ENCODE measurements around the gene POU6F2. TPM values are rescaled to one million over a fixed set of nuclear protein-coding genes. Genes with fewer than 3 reads are reported as not detected.

The POU6F2 gene
- total and polyA plus RNA-seq, 2 donors (not counting 1 experiment from before 2014, with no cell fraction given): 0.47 TPM; not detected in 1

- WGBS (ENCODE audit: insufficient coverage): no CpG with 5 or more reads among the region's 4 CpGs
- Histone ChIP-seq H3K27ac (ENCODE audit: low read length in 2 of 2) (no peak overlapping the region), H3K4me3 (ENCODE audit: control extremely low read depth in 1 of 5, extremely low read depth in 1 of 5, insufficient read depth in 1 of 5, low read depth in 2 of 5, low read length in 4 of 5) (no peak overlapping the region), H4K20me1 (ENCODE audit: control insufficient read depth, insufficient read depth, low read length, poor library complexity, severe bottlenecking) (no peaks in the 10 kb centered on the region), H3K4me1 (ENCODE audit: control insufficient read depth in 2 of 2, insufficient read depth in 2 of 2, low read length in 2 of 2) (no peaks in the 10 kb centered on the region), H3K27me3 (replicated peaks in 1 of 4; ENCODE audit: control extremely low read depth in 1 of 4, control insufficient read depth in 3 of 4, insufficient read depth in 4 of 4, low read length in 3 of 4) (no peaks in the 10 kb centered on the region), H3K9me3 (ENCODE audit: control extremely low read depth in 1 of 3, control insufficient read depth in 2 of 3, insufficient read depth in 1 of 3, low read length in 2 of 3) (no peaks in the 10 kb centered on the region), H3K9ac (ENCODE audit: low read length) (no peak overlapping the region), H3K79me2 (ENCODE audit: control insufficient read depth, insufficient read depth, low read length) (no peaks in the 10 kb centered on the region), H3K4me2 (replicated peaks; ENCODE audit: low read depth, low read length, poor library complexity, severe bottlenecking) (no peak overlapping the region), H2AFZ (ENCODE audit: insufficient read depth, low read depth, low read length, poor library complexity, severe bottlenecking) (no peak overlapping the region), H3K36me3 (replicated peaks in 1 of 2; ENCODE audit: control extremely low read depth in 1 of 2, control insufficient read depth in 1 of 2, extremely low read depth in 1 of 2, insufficient read depth in 2 of 2, low read length in 1 of 2) (no peaks in the 10 kb centered on the region)
- H3K4me1 Mint-ChIP-seq: no peaks in the 10 kb centered on the region
- intact Hi-C loops (cut with micrococcal nuclease): no loop called here
- no peak overlapping the region for H3K4me3 Mint-ChIP-seq
- H3K27me3 Mint-ChIP-seq: no peaks in the 10 kb centered on the region
- ChIA-PET CTCF (no interaction called here), POLR2A (no interaction called here)
- no peaks in the 10 kb centered on the region for H3K9me3 Mint-ChIP-seq (ENCODE audit: insufficient read depth)
- ATAC-seq (ENCODE audit: low read depth) (no peak), DNase-seq (no peak)
- H3K27ac Mint-ChIP-seq: no peak overlapping the region
- TF ChIP-seq CTCF (IDR thresholded peaks at IDR 0.05): no peak
- TF ChIP-seq EZH2 (IDR thresholded peaks at IDR 0.05; ENCODE audit: borderline replicate concordance, insufficient read depth, low read depth, low read length, poor library complexity, severe bottlenecking): no peak
Observed at GRCh38 chr7:39219869-39220268, 242.2 kb downstream of the POU6F2 start.

- H3K9me3 Mint-ChIP-seq (ENCODE audit: insufficient read depth): no peaks in the 10 kb centered on the region
- no peaks in the 10 kb centered on the region for H3K79me2 ChIP-seq (ENCODE audit: control insufficient read depth, insufficient read depth, low read length)
Observed at GRCh38 chr7:39221901-39222300, 244.2 kb downstream of the POU6F2 start.

More at GRCh38 chr7:39221901-39222300, 244.2 kb downstream of the POU6F2 start:
- Histone ChIP-seq H3K27ac (ENCODE audit: low read length in 2 of 2) (no peak overlapping the region), H2AFZ (ENCODE audit: insufficient read depth, low read depth, low read length, poor library complexity, severe bottlenecking) (no peak overlapping the region), H3K36me3 (replicated peaks in 1 of 2; ENCODE audit: control extremely low read depth in 1 of 2, control insufficient read depth in 1 of 2, extremely low read depth in 1 of 2, insufficient read depth in 2 of 2, low read length in 1 of 2) (no peaks in the 10 kb centered on the region), H3K4me3 (ENCODE audit: control extremely low read depth in 1 of 5, extremely low read depth in 1 of 5, insufficient read depth in 1 of 5, low read depth in 2 of 5, low read length in 4 of 5) (no peak overlapping the region), H3K9me3 (ENCODE audit: control extremely low read depth in 1 of 3, control insufficient read depth in 2 of 3, insufficient read depth in 1 of 3, low read length in 2 of 3) (no peaks in the 10 kb centered on the region), H3K9ac (ENCODE audit: low read length) (no peak overlapping the region), H4K20me1 (ENCODE audit: control insufficient read depth, insufficient read depth, low read length, poor library complexity, severe bottlenecking) (no peaks in the 10 kb centered on the region), H3K4me1 (ENCODE audit: control insufficient read depth in 2 of 2, insufficient read depth in 2 of 2, low read length in 2 of 2) (no peaks in the 10 kb centered on the region), H3K4me2 (replicated peaks; ENCODE audit: low read depth, low read length, poor library complexity, severe bottlenecking) (no peak overlapping the region), H3K27me3 (replicated peaks in 1 of 4; ENCODE audit: control extremely low read depth in 1 of 4, control insufficient read depth in 3 of 4, insufficient read depth in 4 of 4, low read length in 3 of 4) (no peaks in the 10 kb centered on the region)
- DNase-seq (no peak), ATAC-seq (ENCODE audit: low read depth) (no peak)
- Mint-ChIP-seq H3K4me3 (no peak overlapping the region), H3K27ac (no peak overlapping the region), H3K27me3 (no peaks in the 10 kb centered on the region), H3K4me1 (no peaks in the 10 kb centered on the region)
- CTCF ChIA-PET: no interaction called here
- no CpG with 5 or more reads among the region's 1 CpG for WGBS (ENCODE audit: insufficient coverage)
- POLR2A ChIA-PET: no interaction called here
- TF ChIP-seq CTCF (IDR thresholded peaks at IDR 0.05): no peak
- TF ChIP-seq EZH2 (IDR thresholded peaks at IDR 0.05; ENCODE audit: borderline replicate concordance, insufficient read depth, low read depth, low read length, poor library complexity, severe bottlenecking): no peak
- intact Hi-C loops (cut with micrococcal nuclease): no loop called here
